WTC11 (cell line): ENCODE results near the gene ATP1A4. TPM values are rescaled to one million over a fixed set of nuclear protein-coding genes. Genes with fewer than 3 reads are reported as not detected.

ENCODE experiments used
- ATF1 ChIP-seq: sonication (generic); formaldehyde crosslinking; IDR thresholded peaks from 2 replicates; pipeline ENCODE4 v1.8.1; 2023; ENCODE audit warnings: mild to moderate bottlenecking, moderate library complexity, missing genetic modification reagents
- CTCF ChIP-seq: fragments of 200-600 bp; IDR thresholded peaks from 2 replicates; pipeline ENCODE4 v1.8.0; 2022; ENCODE audit warnings: antibody characterized with exemption
- HMGA2 ChIP-seq: fragments of 250-450 bp; sonication (Bioruptor Pico); IDR thresholded peaks from 2 replicates; pipeline ENCODE4 v1.4.0; 2021; ENCODE audit warnings: mild to moderate bottlenecking, moderate library complexity
- NFE2L1 ChIP-seq: sonication (generic); formaldehyde crosslinking; IDR thresholded peaks from 2 replicates; pipeline ENCODE4 v1.8.1; 2023; ENCODE audit warnings: missing genetic modification reagents
- NR3C1 ChIP-seq: sonication (generic); formaldehyde crosslinking; conservative IDR thresholded peaks from 2 replicates; pipeline ENCODE4 v1.8.1; 2023; ENCODE audit warnings: low read depth, mild to moderate bottlenecking, missing genetic modification reagents
- PREB ChIP-seq: sonication (generic); formaldehyde crosslinking; IDR thresholded peaks from 2 replicates; pipeline ENCODE4 v1.8.1; 2022; ENCODE audit warnings: mild to moderate bottlenecking, missing genetic modification reagents, moderate library complexity, borderline replicate concordance
- STAT6 ChIP-seq: sonication (generic); formaldehyde crosslinking; conservative IDR thresholded peaks from 2 replicates; pipeline ENCODE4 v1.8.1; 2023; ENCODE audit warnings: mild to moderate bottlenecking, low read depth, missing genetic modification reagents, moderate library complexity
- TEAD4 ChIP-seq: sonication (generic); formaldehyde crosslinking; IDR thresholded peaks from 2 replicates; pipeline ENCODE4 v1.8.0; 2022; ENCODE audit warnings: mild to moderate bottlenecking, missing genetic modification reagents
- ZNF219 ChIP-seq: sonication (generic); formaldehyde crosslinking; IDR thresholded peaks from 2 replicates; pipeline ENCODE4 v1.8.0; 2023; ENCODE audit warnings: missing genetic modification reagents, mild to moderate bottlenecking, borderline replicate concordance
- ZNF281 ChIP-seq: sonication (generic); formaldehyde crosslinking; IDR thresholded peaks from 2 replicates; pipeline ENCODE4 v1.8.0; 2023; ENCODE audit warnings: mild to moderate bottlenecking, missing genetic modification reagents
- ZNF532 ChIP-seq: fragments of 250-450 bp; sonication (Bioruptor Pico); IDR thresholded peaks from 2 replicates; pipeline ENCODE4 v1.9.0; 2021; ENCODE audit warnings: mild to moderate bottlenecking, borderline replicate concordance
- total RNA-seq: library from RNA; stranded (reverse); gene quantifications from 3 replicates; pipeline ENCODE4 v1.2.3, GENCODE V29; 2021

ATP1A4 gene
- total RNA-seq, 1 experiment from 2014 or later = 0.37 TPM

- TF ChIP-seq ZNF532 (CRISPR knock-in tag) (no peak), CTCF (peak; percentile 95), PREB (CRISPR knock-in tag) (no peak), NR3C1 (no peak), ZNF281 (CRISPR knock-in tag) (peak; percentile 95), NFE2L1 (CRISPR knock-in tag) (0 out of 2 replicates have a peak, but pooled peaks have one; percentile 21), HMGA2 (CRISPR knock-in tag) (no peak), STAT6 (CRISPR knock-in tag) (no peak), ZNF219 (no peak), TEAD4 (CRISPR knock-in tag) (no peak), ATF1 (CRISPR knock-in tag) (no peak)
These were observed 41.9 kb downstream of the ATP1A4 start (continued) for GRCh38 chr1:160193091-160193819.
